Stimulated activated naive B cell treated with anti-CD40 and anti-IgM and Interleukin-4, amounts not matched to agents 10 μg/mL and 1 μg/mL and 100 μg/mL, for 72 hours (primary cell): Measurements from ENCODE around the gene FBXL17.

Experiments used
- ATAC-seq, 2 donors: fragments of 150-1000 bp; cut with Tn5 transposase; replicated peaks; 2 replicates each; pipeline ENCODE4 v1.10.0; 2021; ENCODE audit warnings: moderate library complexity in 1 of 2
- DNase-seq: peaks from one replicate; pipeline ENCODE4 v3.0.0; 2021
- H3K27ac Mint-ChIP-seq: one replicate; pipeline ENCODE4 v1.8.0; 2022; ENCODE audit warnings: mild to moderate bottlenecking, mixed read lengths
- H3K27me3 Mint-ChIP-seq, 2 donors: one replicate each; pipeline ENCODE4 v1.8.0; 2022; ENCODE audit warnings: mixed read lengths in 2 of 2
- H3K36me3 Mint-ChIP-seq, 2 donors: one replicate each; pipeline ENCODE4 v1.8.0; 2022; ENCODE audit warnings: mixed read lengths in 2 of 2, mild to moderate bottlenecking in 1 of 2
- H3K4me1 Mint-ChIP-seq, 2 donors: one replicate each; pipeline ENCODE4 v1.8.0; 2022; ENCODE audit warnings: mixed read lengths in 2 of 2, mild to moderate bottlenecking in 1 of 2
- H3K4me3 Mint-ChIP-seq, 2 donors: one replicate each; pipeline ENCODE4 v1.8.0; 2022; ENCODE audit warnings: mild to moderate bottlenecking in 2 of 2, mixed read lengths in 2 of 2, moderate library complexity in 1 of 2
- H3K9me3 Mint-ChIP-seq, 2 donors: one replicate each; pipeline ENCODE4 v1.8.0; 2022; ENCODE audit warnings: mixed read lengths in 2 of 2, mild to moderate bottlenecking in 1 of 2

FBXL17 gene

DNA sequence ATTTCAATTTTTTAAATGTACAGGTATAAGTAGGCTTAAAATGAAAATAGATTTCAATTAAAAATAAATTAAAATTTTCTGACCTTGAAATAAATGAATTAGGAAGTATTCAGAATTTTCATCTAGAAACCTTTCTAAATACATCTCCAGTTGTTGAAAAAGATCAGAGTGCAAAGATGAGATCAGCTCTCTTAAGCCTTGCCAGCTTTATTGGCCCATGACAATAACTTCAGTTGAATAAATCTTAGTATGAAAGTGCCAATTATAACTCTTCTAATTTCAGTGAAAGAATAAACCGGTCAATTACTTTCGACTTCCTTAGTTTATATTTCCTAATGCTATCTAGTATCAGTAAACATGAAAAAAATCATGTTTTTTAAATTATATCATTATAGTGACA, 117.4 kb downstream of the FBXL17 start:
- ATAC-seq (no peak), DNase-seq (no peak)
- no peaks in the 10 kb centered on the region for H3K27me3 Mint-ChIP-seq
- peaks cover 10 to 12% of the 10 kb centered on the region in 2 donors for H3K4me1 Mint-ChIP-seq
- no peak overlapping the region for H3K27ac Mint-ChIP-seq
- no peak overlapping the region for H3K4me3 Mint-ChIP-seq
- no peaks in the 10 kb centered on the region for H3K9me3 Mint-ChIP-seq
- peaks cover 0 to 3% of the 10 kb centered on the region in 2 donors for H3K36me3 Mint-ChIP-seq

- ATAC-seq (no peak), DNase-seq (no peak)
- Mint-ChIP-seq H3K27ac (no peak overlapping the region), H3K4me1 (peaks cover 11 to 12% of the 10 kb centered on the region in 2 donors), H3K36me3 (peaks cover 0 to 3% of the 10 kb centered on the region in 2 donors), H3K9me3 (no peaks in the 10 kb centered on the region), H3K4me3 (no peak overlapping the region), H3K27me3 (no peaks in the 10 kb centered on the region)
Observed at GRCh38 chr5:108263338-108263737, 118.6 kb downstream of the FBXL17 start.

- ATAC-seq (no peak), DNase-seq (no peak)
- Mint-ChIP-seq H3K36me3 (peaks cover 2 to 3% of the 10 kb centered on the region in 2 donors), H3K9me3 (no peaks in the 10 kb centered on the region), H3K27ac (no peak overlapping the region), H3K4me3 (peak overlapping the region in 1 of 2 donors; percentile 76), H3K27me3 (no peaks in the 10 kb centered on the region), H3K4me1 (peaks cover 9 to 12% of the 10 kb centered on the region in 2 donors)
Observed at GRCh38 chr5:108260858-108261170, 121.1 kb downstream of the FBXL17 start.

GRCh38 chr5:108260117-108260857, 121.6 kb downstream of the FBXL17 start:
- Mint-ChIP-seq H3K4me1 (peaks cover 9 to 12% of the 10 kb centered on the region in 2 donors), H3K4me3 (peak overlapping the region; percentile 76 to 78)

DNA sequence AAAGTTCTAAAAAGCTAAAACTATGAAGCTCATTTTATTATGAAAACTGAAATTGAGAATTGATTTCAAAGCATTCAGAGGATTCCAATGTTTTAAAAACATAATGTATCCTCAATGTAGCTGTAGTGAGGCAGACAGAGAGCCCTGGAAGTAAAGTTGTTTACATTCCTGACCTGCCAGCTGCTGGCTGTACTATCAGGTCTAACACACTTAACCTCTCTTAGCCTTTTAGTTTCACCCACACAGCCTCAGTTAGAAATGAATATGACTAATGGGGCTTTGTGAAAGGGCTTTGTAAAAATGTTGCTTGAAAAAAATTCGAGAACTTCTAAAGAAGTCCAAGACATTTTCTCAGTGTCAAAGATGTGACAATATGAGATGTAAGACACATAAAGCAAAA, 122.6 kb downstream of the FBXL17 start:
- DNase-seq: no peak
- H3K27me3 Mint-ChIP-seq: no peaks in the 10 kb centered on the region
- peak overlapping the region in 1 of 2 donors; percentile 19 for H3K4me3 Mint-ChIP-seq
- peaks cover 10 to 12% of the 10 kb centered on the region in 2 donors for H3K4me1 Mint-ChIP-seq
- ATAC-seq: no peak
- no peaks in the 10 kb centered on the region for H3K9me3 Mint-ChIP-seq
- H3K36me3 Mint-ChIP-seq: peaks cover 2 to 3% of the 10 kb centered on the region in 2 donors
- no peak overlapping the region for H3K27ac Mint-ChIP-seq

More at GRCh38 chr5:108260117-108260857, 121.6 kb downstream of the FBXL17 start:
- peak overlapping the region; percentile 4 for H3K27ac Mint-ChIP-seq
- H3K36me3 Mint-ChIP-seq: peaks cover 2 to 3% of the 10 kb centered on the region in 2 donors
- no peaks in the 10 kb centered on the region for H3K27me3 Mint-ChIP-seq
- no peaks in the 10 kb centered on the region for H3K9me3 Mint-ChIP-seq
- peak; percentile 50 for DNase-seq
- peak; percentile 90 to 97 for ATAC-seq

DNA sequence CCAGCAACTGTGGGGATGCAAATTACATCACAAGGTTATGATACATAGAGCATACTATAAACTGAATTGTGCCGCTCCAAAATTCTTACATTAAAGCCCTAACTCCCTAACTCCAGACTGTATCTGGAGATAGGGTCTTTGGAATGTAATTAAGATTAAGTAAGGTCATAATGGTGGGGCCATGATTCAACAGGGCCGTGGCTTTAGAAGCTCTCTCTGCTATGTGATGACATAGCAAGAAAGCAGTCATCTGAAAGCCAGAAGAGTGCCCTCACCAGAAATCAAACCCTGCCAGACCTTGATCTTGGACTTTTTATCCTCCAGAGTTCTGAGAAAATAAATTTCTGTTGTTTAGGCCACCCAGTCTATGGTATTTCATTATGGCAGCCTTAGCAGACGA, 123.9 kb downstream of the FBXL17 start:
- ATAC-seq (no peak), DNase-seq (no peak)
- no peak overlapping the region for H3K4me3 Mint-ChIP-seq
- no peaks in the 10 kb centered on the region for H3K9me3 Mint-ChIP-seq
- H3K4me1 Mint-ChIP-seq: peaks cover 10 to 12% of the 10 kb centered on the region in 2 donors
- peaks cover 2 to 3% of the 10 kb centered on the region in 2 donors for H3K36me3 Mint-ChIP-seq
- no peak overlapping the region for H3K27ac Mint-ChIP-seq
- H3K27me3 Mint-ChIP-seq: no peaks in the 10 kb centered on the region

DNA sequence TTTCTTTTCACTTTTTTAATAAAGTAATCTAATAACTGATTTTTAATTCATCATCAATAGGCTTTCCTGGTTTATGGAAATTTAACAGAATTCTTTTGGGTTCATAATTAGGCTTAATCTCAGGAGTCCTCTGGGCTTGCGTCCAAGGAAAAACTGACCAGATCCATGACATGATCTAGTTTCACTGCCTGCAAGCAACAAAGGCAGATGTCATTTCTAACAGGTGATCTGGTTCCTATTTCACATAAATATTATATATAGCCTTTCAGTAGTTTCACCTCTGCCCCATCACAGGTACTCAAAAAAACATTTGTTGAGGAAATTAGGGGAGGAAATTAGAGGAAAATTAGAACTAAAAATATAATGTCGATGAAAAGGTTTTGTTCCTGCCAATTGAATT, 126.4 kb downstream of the FBXL17 start:
- Mint-ChIP-seq H3K36me3 (peaks cover 0 to 2% of the 10 kb centered on the region in 2 donors), H3K4me1 (peaks cover 6 to 7% of the 10 kb centered on the region in 2 donors), H3K27me3 (no peaks in the 10 kb centered on the region), H3K27ac (no peak overlapping the region), H3K4me3 (no peak overlapping the region), H3K9me3 (no peaks in the 10 kb centered on the region)
- DNase-seq: no peak
- ATAC-seq: no peak

GRCh38 chr5:108251350-108251749, 130.5 kb downstream of the FBXL17 start:
- Mint-ChIP-seq H3K9me3 (no peaks in the 10 kb centered on the region), H3K27me3 (no peaks in the 10 kb centered on the region), H3K36me3 (peaks cover under 1 to 9% of the 10 kb centered on the region in 2 donors), H3K4me1 (peaks cover 0 to 1% of the 10 kb centered on the region in 2 donors), H3K27ac (no peak overlapping the region), H3K4me3 (no peak overlapping the region)
- DNase-seq: no peak
- no peak for ATAC-seq

GRCh38 chr5:108249785-108250426, 132.0 kb downstream of the FBXL17 start:
- H3K27ac Mint-ChIP-seq: no peak overlapping the region
- ATAC-seq (no peak), DNase-seq (no peak)
- no peaks in the 10 kb centered on the region for H3K27me3 Mint-ChIP-seq
- H3K36me3 Mint-ChIP-seq: peaks cover 0 to 9% of the 10 kb centered on the region in 2 donors
- H3K9me3 Mint-ChIP-seq: no peaks in the 10 kb centered on the region
- H3K4me1 Mint-ChIP-seq: peaks cover 0 to 1% of the 10 kb centered on the region in 2 donors
- no peak overlapping the region for H3K4me3 Mint-ChIP-seq

DNA sequence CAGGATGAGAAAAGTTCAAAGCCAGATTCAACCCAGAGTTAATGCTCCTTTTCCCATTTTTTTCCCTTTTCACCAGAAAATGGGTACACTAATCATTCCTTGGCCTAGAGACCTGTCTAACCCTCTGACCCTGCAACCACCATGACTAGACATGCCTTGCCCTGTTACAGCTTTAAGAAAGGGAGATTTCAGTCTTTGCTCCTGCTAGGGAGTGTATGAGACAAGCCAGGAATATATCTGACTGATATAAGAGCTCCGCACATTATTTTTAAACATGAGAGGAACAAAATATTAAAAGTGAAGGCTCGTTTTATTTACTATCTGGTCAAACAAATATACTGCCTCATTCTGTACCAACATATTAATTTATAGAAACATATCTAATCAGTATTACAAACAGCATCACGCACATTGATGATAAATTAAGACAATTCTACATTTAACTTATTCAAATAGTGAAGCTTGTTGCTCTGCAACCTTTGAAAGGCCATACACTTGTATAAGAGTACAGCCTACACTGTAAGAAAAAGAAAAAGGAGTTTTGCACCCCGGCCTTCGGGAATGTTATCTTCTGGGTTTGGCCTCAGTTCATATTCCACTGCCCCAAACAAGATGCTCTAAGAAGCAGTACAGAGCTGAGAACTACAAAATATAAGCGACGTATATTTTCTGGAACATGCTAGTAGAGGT, 132.7 kb downstream of the FBXL17 start:
- H3K36me3 Mint-ChIP-seq: peaks cover 0 to 9% of the 10 kb centered on the region in 2 donors
- H3K4me3 Mint-ChIP-seq: no peak overlapping the region
- H3K4me1 Mint-ChIP-seq: no peaks in the 10 kb centered on the region
- no peak for ATAC-seq
- no peaks in the 10 kb centered on the region for H3K9me3 Mint-ChIP-seq
- H3K27ac Mint-ChIP-seq: no peak overlapping the region
- DNase-seq: no peak
- H3K27me3 Mint-ChIP-seq: no peaks in the 10 kb centered on the region

- no peak for DNase-seq
- no peak for ATAC-seq
- H3K36me3 Mint-ChIP-seq: peaks cover 10 to 22% of the 10 kb centered on the region in 2 donors
- H3K4me1 Mint-ChIP-seq: peaks cover 2 to 5% of the 10 kb centered on the region in 2 donors
- peaks cover 4% of the 10 kb centered on the region in 2 donors for H3K9me3 Mint-ChIP-seq
- no peak overlapping the region for H3K27ac Mint-ChIP-seq
- no peak overlapping the region for H3K4me3 Mint-ChIP-seq
- no peaks in the 10 kb centered on the region for H3K27me3 Mint-ChIP-seq
Observed at GRCh38 chr5:108238936-108239887, 142.7 kb downstream of the FBXL17 start.

- peaks cover 0 to 5% of the 10 kb centered on the region in 2 donors for H3K4me1 Mint-ChIP-seq
- no peak overlapping the region for H3K27ac Mint-ChIP-seq
- DNase-seq (no peak), ATAC-seq (no peak)
- H3K9me3 Mint-ChIP-seq: peaks cover 4% of the 10 kb centered on the region in 2 donors
- H3K27me3 Mint-ChIP-seq: no peaks in the 10 kb centered on the region
- H3K4me3 Mint-ChIP-seq: no peak overlapping the region
- H3K36me3 Mint-ChIP-seq: peaks cover 10 to 22% of the 10 kb centered on the region in 2 donors
Observed at GRCh38 chr5:108238461-108238860, 143.4 kb downstream of the FBXL17 start.

DNA sequence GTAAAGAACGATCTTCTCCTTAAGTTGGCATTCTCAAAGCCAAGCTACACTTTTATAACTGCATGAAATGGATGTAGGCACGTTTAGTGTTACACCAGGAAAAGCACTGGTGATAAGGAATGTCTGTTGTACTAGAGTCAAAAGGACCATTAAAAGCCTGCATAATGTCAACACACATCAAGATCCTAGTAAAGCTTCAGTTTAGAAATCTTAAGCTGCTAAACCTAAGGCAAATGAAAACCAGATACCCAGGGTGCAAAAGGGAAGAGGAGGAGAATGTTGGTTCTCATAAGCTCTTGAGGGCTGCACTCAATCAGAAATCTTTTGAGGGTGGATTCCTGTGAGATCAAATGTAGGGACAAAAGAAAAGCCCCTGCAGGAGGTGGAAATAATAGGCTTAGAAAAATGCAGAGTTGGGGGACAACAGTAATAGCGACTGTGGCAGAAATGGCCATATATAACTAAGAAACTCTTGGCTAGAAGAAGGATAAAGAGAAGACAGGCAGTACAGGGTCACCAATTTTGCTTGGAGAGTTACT, 148.2 kb downstream of the FBXL17 start:
- DNase-seq (no peak), ATAC-seq (no peak)
- H3K4me1 Mint-ChIP-seq: peaks cover 2 to 5% of the 10 kb centered on the region in 2 donors
- peaks cover 22 to 29% of the 10 kb centered on the region in 2 donors for H3K36me3 Mint-ChIP-seq
- peaks cover 4 to 6% of the 10 kb centered on the region in 2 donors for H3K9me3 Mint-ChIP-seq
- H3K4me3 Mint-ChIP-seq: no peak overlapping the region
- H3K27ac Mint-ChIP-seq: no peak overlapping the region
- H3K27me3 Mint-ChIP-seq: no peaks in the 10 kb centered on the region
